ENCODE data around the gene IZUMO4.

- TF ChIP-seq FOXM1 (IDR thresholded peaks at IDR 0.05; ENCODE audit: borderline replicate concordance, low read depth) (no peak), MAX (IDR thresholded peaks at IDR 0.05) (no peak), TAF1 (IDR thresholded peaks at IDR 0.05; ENCODE audit: low read depth) (no peak), EP300 (IDR thresholded peaks at IDR 0.05; ENCODE audit: borderline replicate concordance) (no peak), TEAD4 (IDR thresholded peaks at IDR 0.05) (no peak), RAD21 (IDR thresholded peaks at IDR 0.05; ENCODE audit: low read depth) (no peak)
Measured at GRCh38 chr19:2062389-2062729, 34.4 kb upstream of the IZUMO4 start.

All from Ishikawa (cell line).